ENCODE data around the gene TDRD3.

TDRD3 gene

DNA sequence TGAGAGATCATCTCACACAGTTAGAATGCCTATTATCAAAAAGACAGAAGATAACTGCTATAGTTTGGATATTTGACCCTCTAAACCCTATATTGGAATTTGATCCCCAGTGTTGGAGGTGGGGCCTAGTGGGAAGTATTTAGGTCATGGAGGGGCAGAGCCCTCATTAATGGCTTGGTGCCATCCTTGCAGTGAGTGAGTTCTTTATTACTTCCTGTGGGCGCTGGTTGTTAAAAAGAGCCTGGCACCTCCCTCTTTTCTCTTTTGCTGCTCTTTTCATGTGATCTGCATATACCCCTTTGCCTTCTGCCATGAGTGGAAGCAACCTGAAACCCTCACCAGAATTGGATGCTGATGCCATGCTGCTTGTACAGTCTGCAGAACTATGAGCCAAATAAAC is 66.8 kb downstream of the TDRD3 start:
- no peak for DNase-seq

DNA sequence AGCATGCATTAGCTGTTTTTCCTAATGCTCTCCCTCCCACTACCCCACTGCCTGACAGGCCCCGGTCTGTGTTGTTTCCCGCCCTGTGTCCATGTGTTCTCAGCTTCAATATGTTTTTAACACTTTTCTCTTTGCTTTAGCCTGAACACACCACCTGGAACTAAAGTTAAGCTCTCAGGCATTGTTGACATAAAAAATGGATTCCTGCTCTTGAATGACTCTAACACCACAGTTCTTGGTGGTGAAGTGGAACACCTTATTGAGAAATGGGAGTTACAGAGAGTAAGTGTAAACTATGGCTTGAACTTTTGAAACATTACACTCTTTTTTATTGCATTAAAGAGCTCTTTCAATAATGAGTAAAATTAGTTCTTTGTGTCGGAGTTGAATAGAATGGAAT is 70.1 kb downstream of the TDRD3 start:
- no peak for DNase-seq

- no peak for DNase-seq
Measured at GRCh38 chr13:60479273-60479672, 82.3 kb downstream of the TDRD3 start.

DNA sequence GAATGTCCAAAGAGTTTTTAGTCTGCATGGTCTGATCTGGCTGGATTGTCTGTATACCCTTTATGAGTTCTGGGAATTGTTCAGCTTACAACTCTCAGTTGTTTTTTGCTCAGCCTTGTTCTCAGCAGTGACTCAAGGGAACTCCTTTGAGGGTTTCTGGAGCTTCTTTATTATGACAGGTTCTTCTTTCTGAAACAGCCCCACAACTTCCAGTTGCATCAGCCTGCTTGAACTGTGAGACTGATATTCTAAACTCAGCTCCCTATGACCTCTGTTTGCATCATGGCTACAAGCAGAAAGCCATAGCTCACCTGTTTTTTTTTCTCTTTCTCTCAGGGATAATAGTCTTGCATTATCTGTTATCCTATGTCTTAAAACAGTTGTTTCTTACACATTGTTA is 85.0 kb downstream of the TDRD3 start:
- DNase-seq, result no peak

DNA sequence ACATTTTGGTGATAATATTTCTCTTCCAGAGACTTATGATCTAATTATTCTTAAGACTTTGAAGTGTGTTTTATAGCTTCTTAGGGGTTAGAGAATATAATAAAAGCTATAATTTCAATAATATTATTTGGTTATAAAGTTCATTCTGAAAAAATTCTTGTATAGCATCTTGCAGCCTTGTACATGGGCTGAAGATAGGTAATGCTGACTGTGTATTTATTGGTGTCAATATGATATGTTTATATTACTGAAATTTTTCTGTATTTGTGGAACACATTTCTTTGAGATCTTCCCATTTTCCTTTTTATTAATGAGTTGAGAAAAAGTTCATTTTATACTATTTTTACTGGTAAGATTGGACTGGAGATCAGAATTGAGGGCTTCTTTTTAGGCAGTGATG is 87.8 kb downstream of the TDRD3 start:
- DNase-seq, result no peak

- no peak for DNase-seq
Measured at GRCh38 chr13:60491531-60491930, 94.5 kb downstream of the TDRD3 start.

DNA sequence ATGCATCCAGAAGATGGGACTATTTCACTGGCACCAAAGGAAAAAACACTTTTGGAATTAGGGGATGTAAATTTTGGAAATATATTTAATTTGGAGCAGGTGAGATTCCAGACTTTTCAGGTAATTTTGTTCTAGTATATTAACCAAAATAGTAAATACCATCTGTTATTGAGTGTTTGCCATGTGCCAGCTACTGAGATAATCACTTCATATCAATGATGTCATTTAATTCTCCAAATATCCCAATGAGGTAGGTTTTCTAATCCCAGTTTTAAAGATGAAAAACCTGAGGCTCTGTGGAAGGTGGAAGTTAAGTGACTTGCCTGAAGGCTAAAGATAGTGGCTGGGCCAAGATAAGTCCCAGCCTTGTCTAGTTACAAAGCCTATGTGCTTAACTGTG is 95.2 kb downstream of the TDRD3 start:
- DNase-seq, result no peak

- no peak for DNase-seq
Measured at GRCh38 chr13:60494296-60494695, 97.3 kb downstream of the TDRD3 start.

DNA sequence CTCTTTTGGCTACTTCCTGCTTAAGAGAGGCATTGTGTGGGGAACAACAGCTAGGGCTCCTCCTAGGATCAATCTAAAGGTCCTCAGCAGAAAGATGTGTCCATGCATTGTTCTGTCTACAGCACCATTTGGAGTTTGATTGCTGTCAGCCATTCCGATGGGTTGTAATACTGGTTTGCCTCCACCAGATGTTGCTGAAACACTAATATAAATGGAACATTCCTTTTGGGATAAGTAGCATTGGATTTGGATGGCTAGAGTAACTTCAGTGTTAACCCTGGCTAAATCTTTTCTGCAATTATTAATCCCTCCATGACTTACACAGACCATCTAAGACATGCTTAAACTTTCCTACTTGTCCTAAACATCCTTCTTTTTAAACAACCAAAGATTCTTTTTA is 104.2 kb downstream of the TDRD3 start:
- DNase-seq, result no peak

- no peak for DNase-seq
Measured at GRCh38 chr13:60509601-60510386, 112.8 kb downstream of the TDRD3 start.

GRCh38 chr13:60511637-60512036 is 114.6 kb downstream of the TDRD3 start:
- no peak for DNase-seq

- DNase-seq, result no peak
Measured at GRCh38 chr13:60514891-60515290, 117.9 kb downstream of the TDRD3 start.

- no peak for DNase-seq
Measured at GRCh38 chr13:60519496-60519895, 122.5 kb downstream of the TDRD3 start.

DNA sequence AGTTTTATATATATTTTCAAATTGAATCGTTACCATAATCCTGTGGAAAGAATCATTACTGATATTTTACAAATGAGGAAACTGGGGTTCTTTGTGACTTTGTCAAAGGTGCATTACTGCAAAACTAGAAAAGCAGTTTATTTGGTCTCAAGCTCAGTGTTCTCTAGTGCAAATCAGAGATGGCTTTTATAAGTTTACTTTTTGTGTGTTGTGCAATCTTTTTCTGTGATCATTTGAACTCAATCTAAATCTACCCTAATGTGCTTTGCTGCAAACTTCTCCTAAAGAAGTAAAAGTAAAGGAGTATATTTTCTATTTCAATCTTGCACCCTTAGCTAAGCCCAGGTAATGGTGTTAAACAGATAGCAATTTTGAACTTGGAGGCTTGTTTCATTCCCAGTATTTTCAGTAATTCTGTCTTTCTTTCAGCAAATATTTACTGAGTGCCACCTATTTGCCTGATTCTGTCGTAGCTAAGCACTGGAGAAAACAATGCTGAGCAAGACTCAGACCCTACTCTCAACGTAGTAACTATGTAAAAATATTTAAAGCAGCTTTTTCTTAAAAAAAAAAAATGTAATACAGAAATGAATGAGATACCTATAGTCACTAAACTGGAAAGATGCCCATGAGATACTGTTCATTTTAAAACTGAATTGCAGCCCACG is 124.0 kb downstream of the TDRD3 start:
- DNase-seq, result no peak

- DNase-seq, result no peak
Measured at GRCh38 chr13:60538566-60538965, 141.5 kb downstream of the TDRD3 start.

- DNase-seq, result no peak
Measured at GRCh38 chr13:60540276-60540675, 143.3 kb downstream of the TDRD3 start.

DNA sequence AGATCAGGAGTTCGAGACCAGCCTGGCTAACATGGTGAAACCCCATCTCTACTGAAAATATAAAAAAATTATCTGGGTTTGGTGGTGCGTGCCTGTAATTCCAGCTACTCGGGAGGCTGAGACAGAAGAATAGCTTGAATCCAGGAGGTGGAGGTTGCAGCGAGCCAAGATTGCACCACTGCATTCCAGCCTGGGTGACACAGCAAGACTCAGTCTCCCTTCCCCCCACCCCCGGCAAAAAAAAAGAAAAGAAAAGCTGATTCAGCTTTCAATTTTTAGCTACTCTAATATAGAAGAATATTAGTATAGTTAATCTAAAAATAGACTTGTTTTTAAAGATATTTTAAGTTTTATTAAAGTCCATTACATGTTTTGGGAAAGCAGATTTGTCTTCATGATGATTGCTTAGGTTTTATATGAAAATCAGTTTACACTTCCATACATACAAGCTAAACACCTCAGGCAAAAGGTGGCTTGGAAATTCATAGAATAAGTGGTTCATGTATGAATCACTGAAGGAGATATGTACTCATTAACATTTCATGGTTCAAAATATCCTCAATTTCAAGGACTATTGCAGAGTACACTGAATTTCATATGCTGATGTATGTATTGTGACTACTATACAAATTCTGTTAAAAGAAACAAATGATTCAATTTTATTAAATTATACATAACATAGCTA is 165.2 kb downstream of the TDRD3 start:
- no peak for DNase-seq

GRCh38 chr13:60571571-60571970 is 174.6 kb downstream of the TDRD3 start:
- no peak for DNase-seq

- no peak for DNase-seq
Measured at GRCh38 chr13:60572003-60572798, 175.2 kb downstream of the TDRD3 start.

DNA sequence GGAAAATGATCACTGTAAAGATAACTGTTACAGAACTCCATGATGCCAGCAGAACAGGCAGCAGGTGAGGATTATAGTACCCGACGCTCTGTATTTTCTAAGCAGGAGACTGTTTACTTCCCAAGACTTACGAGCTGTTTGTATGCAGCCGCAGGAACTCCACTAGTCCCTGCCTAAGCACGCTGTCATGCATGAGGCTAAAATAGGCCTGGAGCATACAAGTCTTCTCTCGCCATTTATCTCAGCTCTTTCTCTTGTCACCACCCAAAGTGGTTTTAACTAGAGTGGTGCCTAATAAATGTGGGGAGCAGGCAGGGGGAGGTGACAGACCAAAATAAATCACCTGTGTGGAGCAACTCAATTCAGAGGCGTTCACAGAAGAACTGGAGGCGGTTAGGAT is 175.8 kb downstream of the TDRD3 start:
- no peak for DNase-seq

- DNase-seq, result no peak
Measured at GRCh38 chr13:60574735-60575134, 177.7 kb downstream of the TDRD3 start.

DNA sequence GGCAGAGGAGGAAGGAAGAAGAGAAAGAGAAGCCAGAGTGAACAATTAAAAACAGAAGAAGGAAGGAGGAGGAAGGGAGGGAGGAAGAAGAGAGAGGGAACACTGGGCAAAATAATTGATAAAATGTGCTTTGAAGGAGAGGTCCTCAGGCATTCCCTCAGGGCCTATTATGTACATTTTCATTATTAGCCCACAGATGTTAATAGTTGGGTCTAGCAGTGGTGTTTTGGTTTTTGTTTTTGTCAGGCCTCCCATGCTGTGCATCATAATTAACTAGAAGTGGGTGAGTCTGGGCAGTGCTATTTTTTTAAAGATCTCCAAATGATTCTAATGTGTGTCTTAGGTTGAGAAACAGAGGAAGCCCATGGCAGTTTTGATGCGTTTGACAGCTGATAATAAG is 178.1 kb downstream of the TDRD3 start:
- DNase-seq, result no peak

DNA sequence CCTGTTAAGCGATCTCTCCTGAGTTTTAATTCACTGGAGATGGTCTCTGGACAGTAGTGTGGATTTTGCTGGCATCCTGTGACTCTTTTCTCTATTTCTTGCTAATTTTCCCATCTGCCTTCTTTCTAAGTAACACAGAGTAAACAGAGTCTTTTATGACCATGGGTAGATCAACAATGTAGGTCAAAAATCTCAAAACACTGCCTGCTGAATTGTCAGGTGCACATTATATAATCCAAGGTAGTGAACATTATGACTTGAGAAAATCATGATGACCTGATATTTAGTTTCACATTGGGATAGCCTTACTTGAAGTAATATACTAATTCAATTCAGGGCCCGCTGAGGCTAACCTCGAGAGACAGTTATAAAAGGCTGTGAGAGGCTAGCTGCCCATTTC is 180.7 kb downstream of the TDRD3 start:
- DNase-seq, result no peak

Measured in stimulated activated CD4-positive, alpha-beta T cell treated with anti-CD3 and anti-CD28 coated beads, Interleukin-4, amount 100 ng/mL, for 24 hours (primary cell).